ENCODE measurements around the gene GPR17.
A peak's percentile ranks its signal among the peaks of the same experiment; 100 is the strongest.

The GPR17 gene

DNA sequence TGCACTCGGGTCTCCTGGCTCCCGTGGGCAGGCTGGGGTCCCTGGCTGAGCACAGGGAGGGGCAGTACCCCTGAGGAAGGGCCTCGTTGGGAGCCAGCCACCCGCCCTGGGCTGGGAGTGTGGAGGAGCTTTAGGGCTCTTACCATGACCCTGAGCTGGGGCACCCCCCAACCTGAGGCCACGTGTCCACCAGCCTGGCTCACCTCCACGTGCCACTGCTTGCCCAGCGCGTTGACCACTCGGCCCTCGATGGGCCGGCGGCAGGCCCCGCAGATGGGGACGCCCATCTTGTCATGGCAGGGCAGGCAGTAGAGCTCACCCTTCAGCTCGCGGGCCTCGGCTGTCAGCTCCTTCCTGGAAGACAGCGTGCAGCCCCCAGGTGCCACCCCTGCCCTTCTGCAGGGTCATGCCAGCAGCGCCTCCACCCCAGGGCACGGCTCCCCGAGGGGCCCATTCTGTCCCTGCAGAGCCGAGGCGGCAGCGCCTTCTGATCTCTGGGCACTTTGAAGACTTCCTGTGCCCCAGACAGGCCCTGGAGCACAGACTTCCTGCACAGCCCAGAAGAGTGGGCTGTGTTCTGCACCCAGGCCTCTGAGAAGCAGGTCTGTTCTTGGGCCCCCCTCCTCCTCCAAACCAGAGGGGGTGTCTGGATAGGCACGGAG lies 4.0 kb upstream of the GPR17 start:
- DNase-seq (ENCODE audit: low read depth in 3 of 3), result no peak

DNA sequence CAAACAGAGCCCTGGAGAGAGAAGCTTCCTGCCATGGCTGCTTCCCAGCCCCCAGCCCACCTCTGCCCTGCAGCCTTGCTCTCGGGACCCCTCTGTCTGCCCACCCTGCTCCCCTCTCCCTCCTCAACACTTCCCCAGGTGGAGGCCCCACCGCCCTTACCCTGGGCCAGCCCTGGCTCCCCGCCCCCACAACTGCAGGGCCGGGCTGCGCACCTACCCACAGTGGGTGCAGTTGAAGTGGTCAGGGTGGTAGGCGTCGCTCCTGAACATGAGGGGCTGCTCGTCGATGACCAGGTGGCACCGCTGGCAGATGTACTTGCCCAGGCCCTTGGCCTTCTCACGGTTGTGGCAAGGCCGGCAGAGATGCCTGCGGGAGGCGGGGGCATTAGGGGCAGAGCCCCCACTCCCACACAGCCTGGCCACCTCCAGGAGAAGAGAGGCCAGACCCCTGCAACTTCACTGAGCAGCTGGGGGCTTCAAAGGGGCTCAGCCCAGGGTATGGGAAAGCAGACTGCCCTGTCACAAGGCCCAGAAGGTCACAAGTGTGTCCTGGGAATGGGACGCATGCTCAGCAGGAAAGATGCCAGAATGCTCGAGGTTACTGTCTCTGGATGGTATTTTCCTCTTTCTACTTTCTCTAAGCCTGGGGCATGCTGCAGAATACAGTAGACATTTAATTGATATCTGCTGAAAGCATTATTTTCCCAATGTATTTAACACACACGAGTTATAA lies 3.1 kb upstream of the GPR17 start:
- DNase-seq (ENCODE audit: low read depth in 3 of 3), result no peak

DNA sequence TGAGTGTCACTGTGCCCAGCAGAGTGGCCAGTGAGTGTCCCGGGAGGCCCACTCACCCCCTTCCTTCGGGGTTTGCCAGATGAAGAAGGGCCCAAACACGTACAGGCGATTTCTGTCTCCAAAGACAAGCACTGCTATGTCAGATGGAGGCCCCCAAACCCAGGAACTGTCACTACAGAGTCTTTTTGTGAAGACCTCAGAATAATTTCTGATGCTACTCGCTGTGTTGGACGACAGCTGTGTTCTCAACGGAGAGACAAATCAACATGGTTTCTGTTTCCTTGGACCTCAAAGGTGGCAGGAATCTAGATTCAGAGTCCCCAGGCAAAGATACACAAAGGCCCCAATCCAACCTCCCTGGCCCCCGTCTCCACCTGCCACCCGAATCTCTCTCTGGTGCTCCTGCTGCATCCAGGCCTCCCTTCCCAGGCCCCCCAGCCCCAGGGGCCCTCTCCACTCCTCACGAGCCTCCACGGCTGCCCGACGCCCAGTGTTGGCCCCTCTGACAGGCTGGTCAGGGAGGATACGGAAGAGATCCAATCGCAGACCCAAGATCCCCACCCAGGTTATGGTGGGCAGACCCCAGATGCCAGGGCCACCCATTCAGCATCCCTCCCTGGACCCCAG lies 2.4 kb upstream of the GPR17 start:
- DNase-seq (ENCODE audit: low read depth in 3 of 3), result no peak

DNA sequence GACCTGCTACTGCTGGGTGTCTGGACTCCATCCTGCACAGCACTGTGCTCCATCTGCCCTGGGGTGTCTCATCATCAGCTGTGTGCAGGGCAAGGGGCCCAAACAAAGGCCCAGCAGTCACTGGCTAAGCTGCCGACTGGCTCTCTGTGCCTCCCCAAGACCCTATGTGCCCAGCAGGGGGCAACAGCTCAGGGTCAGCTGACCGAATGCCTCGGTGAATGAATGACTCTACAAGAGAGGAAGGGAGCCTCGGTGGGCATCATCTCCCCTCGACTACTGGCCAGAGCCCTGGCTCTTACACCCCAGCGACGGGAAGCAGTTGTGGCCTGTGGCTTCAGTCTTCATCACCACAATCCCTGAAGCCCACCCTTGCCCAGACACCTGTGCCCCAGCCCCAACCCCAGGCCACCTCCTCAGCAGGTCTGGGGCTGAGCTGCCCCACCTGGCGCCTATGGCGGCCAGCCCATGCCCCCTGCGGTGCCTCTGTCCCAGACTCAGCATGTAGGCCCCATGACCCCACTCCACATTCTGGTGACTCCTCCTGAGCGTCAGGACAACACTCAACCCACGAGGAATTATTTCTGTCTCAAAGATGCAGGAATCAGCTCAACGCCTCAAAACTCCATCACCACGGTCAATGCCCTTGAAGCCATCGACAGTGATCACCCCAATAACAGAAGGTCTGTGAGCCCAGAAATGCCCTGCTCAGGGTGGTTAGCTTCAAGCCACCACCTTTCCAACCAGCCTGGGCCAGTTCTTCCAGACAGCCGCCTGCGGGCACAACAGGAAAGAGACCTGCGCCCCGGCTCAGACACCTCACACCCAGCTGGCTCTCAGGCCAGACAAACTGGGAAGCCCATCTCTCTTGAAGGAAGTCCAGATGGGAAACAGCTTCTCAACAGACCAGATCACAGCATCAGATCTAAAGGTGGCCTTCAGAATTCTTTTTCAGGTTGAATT lies 1.6 kb upstream of the GPR17 start:
- DNase-seq (ENCODE audit: low read depth in 3 of 3), result no peak

DNA sequence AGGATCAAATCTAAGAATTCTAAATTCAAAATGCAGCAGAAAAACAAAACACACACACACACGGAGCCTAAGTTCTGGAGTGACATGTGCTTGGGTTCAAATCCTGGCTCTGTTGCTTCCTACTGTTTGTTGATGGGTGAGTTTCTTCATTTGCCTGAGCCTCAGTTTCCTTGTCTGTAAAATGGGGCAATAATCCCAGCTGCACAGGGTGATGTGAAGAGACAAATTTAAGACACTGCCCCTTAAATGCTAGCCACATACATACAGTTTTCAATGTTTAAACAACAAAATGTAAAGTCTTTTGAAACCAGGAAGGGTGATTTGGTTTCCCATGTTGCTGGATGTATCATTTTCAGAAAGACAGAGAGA lies 943 bp upstream of the GPR17 start:
- DNase-seq (ENCODE audit: low read depth in 3 of 3), result no peak

DNA sequence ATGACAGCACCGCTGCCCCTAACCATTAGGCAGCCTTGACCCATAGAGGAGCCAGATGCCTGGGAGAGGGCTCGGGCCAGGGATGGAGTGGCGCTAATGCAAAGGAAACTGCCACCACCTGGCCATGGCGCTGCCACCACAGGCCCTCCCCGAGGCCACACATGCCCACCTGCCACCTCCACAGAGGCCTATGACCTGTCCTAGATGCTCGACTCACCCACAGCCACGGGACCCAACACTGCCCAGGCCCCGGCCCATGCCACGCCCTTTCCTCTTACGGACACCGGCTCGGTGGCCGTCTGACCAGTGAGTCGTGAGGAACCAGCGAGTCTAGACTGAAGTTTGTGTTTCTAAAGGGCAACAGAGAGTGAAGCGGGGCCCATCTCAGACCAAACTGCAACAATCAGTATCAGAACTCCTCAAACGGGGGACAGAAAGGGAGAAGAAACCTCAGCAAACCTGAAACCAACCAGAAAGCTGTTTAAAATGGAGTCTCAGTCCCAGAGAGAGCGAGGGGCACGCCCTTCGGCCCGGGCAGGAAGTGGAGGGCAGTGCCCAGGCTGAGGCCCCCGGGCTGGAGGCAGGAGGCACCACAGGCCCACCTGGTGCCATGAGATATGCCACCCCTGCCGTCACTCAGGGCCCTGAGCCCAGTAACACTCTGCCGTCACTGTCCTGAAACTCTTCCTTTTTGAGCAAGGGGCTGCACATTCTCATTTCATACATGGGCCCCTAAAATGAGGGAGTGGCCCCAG lies 711 bp downstream of the GPR17 start:
- DNase-seq (ENCODE audit: low read depth in 3 of 3), result no peak

DNA sequence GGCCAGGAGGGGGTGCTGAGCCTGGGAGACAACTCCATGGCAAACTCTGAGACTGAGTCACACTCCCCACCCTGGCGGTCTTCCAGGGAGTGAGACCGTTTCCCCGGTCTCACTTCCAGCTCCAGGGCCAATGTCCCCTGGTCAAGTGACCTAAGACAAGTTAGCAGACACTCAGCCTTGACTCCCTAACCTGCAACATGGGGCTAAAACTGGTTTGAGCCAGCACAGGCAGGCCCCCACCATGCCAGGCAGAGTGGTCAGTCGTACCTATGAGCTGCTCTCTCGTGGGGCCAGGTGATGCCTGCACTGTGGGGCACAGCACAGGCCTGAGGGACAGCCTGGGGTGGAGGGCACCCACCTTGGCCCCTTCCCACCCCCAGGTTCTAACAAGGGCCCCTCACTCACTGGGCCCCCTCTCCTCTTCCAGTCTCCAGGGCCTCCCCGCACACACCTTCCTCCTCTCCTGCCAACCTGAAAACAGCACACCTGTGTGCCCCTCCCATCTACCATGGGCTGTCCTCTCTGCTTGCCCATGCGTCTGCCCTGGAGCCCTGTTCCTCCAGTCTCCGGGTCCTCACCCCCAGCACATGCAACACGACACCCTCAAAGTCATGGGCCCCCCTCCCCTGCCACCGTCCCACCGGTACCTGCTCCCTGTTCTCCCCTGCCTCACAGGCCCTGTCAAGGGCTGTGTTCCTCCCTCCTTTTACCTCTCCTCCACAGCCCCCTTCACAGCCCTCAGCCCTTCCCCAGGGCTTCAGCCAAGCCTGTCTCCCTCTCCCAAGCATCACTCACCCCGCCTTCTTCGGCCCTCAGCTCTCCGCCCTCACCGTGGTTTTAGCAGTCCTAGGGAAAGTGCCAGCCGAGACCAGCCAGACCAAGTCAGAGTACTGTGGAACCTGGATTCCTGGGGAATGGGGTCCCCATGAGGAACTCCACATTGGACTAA lies 1.6 kb downstream of the GPR17 start:
- no peak for DNase-seq (ENCODE audit: low read depth in 3 of 3)

DNA sequence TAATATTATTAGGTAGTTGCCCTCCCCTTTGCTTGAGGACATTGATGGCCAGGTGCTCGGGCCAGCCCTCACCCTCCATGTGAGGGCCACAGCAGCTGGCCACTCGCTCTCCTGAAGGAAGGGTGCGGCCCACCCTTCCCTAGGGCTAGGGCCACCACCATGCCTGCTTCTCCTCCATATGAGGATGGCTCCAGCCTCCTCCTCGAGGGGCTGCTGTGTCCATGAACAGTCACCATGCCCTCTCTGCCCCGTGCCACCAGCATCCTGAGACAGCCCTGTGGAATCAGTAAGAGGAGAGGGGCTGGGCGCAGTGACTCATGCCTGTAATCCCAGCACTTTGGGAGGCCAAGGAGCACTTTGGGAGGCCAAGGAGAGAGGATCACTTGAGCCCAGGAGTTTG lies 2.4 kb downstream of the GPR17 start:
- DNase-seq (ENCODE audit: low read depth in 3 of 3), result no peak

DNA sequence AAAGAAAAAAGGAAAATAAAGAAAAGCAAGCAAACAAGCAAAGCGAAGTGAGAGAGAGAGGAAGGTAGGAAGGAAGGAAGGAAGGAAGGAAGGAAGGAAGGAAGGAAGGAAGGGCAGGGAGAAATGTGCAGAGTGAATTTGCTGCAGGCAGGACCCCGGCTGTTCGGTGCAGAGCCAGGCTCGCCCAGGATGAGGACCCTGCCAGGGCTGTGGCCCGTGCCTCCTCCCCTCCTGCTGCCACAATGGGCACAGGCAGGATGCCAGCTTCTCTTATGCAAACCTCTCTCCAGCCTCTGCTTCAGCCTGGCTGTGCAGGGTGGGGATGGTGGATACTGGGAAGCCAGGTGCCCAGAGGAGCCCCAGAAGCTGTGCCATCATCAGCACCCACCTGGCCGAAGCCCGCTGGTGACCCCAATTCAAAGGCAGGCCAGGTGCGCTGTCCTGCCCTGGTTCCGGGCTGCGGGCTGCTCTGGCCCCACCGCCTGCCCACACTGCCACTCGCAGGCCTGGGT lies 3.2 kb downstream of the GPR17 start:
- DNase-seq (ENCODE audit: low read depth in 3 of 3), result no peak

DNA sequence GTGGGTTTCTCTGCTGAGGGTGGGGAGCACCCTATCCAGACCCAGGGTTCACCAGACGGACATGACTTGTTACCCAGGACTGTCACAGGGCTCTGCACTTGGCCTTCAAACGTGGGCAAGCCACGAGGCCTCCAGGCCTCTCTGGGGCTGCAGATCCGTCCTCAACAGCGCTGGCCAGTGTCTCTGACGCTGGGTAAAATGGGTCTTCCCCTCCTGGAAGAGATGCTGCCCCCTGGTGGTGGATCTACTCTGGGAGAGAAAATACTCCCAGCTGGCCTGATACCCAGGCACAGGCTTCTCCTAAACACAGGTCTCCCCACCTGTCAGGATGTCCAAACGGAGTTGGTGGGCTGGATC lies 3.7 kb downstream of the GPR17 start:
- peak; percentile 60 to 94 (median 87) for DNase-seq (ENCODE audit: low read depth in 3 of 3)

DNA sequence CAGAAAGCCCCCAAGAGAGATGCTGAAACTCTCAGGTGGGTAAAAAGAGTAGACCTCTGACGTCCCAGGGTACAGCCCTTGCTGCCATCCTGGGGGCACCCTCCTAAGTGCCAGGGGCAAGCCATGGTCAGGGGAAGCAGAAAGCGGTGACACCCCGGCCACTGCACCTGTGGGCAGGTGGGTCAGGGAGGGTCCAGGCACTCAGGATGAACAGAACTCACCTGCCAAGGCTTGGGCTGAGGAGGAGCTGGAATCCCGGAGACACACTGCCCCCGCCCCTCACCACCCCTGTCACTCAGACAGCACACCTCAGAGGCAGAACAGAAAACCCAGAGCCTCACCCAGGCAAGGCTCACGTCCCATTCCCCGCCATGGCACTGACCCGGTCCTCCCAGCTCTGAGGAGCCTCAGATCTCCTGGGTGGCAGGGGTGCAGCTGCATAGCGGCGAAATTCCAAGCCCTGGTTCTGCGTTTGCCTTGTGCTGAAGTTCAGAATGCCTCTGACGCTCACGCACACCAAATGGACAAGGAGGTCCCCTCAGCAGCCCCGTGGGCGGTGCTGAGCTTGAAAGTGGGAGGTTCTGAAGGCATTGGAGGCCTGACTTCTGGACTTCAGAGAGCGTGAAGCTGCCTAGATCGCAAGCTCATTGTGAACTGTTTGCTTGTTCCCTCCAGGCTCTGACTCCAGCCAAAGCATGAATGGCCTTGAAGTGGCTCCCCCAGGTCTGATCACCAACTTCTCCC lies 4.3 kb downstream of the GPR17 start:
- no peak for DNase-seq (ENCODE audit: low read depth in 3 of 3)

DNA sequence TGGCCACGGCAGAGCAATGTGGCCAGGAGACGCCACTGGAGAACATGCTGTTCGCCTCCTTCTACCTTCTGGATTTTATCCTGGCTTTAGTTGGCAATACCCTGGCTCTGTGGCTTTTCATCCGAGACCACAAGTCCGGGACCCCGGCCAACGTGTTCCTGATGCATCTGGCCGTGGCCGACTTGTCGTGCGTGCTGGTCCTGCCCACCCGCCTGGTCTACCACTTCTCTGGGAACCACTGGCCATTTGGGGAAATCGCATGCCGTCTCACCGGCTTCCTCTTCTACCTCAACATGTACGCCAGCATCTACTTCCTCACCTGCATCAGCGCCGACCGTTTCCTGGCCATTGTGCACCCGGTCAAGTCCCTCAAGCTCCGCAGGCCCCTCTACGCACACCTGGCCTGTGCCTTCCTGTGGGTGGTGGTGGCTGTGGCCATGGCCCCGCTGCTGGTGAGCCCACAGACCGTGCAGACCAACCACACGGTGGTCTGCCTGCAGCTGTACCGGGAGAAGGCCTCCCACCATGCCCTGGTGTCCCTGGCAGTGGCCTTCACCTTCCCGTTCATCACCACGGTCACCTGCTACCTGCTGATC lies 4.9 kb downstream of the GPR17 start:
- no peak for DNase-seq (ENCODE audit: low read depth in 3 of 3)

DNA sequence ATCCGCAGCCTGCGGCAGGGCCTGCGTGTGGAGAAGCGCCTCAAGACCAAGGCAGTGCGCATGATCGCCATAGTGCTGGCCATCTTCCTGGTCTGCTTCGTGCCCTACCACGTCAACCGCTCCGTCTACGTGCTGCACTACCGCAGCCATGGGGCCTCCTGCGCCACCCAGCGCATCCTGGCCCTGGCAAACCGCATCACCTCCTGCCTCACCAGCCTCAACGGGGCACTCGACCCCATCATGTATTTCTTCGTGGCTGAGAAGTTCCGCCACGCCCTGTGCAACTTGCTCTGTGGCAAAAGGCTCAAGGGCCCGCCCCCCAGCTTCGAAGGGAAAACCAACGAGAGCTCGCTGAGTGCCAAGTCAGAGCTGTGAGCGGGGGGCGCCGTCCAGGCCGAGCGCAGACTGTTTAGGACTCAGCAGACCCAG lies 5.4 kb downstream of the GPR17 start:
- no peak for DNase-seq (ENCODE audit: low read depth in 3 of 3)

DNA sequence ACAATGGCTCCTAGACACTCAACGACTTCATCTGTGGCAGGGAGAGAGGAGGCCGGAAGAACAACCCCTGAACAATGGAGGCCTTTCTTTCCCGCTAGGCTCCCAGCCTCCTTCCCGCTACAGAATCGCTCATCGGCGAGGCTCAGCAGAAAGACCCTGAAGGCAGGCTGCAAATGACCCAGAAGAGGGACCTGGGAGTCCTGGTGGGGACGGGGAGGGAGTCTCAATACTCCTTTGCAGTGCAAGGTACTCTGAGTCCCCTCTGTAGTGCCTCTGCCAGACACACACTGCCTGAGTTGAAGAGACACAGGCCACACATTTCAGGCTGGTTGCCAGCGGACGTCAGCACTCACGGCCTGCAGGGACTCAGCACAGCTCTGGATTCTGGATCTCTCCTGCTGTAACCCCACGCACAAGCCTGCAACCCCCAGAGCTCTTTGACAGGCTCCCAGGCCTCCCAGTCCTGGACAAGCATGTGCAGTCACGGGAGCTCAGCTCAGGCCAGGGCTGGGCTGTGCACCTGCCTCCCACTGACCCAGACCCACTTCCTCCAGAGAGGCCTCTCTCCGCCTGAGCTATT lies 6.1 kb downstream of the GPR17 start:
- DNase-seq (ENCODE audit: low read depth in 3 of 3), result no peak

DNA sequence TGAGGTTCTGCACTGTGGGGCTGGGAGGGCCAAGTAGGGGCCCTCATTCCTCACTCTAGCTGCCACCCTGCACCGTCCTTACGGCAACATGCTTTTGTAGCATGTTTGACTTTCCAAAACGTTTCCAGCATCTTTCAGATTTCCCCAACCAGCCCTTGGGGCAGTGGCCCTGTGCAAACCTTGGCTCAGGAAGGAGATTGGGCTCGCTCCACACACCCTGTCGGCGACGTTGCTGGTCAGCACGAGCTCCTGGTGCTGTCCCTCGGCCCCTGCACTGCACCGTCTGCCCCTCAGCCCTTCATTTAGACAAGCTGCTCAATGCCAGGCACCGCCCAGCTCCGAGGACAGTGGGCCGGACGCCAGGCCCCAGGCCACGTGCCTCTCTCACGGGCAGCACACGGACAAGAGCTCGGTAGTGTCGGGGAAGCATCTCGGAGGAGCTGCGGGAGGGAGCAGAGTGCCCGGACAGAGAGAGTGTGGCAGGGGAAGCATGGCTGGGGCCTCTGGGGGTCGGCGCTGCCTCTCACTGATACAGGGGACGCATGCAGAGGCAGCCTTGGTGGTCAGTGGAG lies 6.9 kb downstream of the GPR17 start:
- no peak for DNase-seq (ENCODE audit: low read depth in 3 of 3)

DNA sequence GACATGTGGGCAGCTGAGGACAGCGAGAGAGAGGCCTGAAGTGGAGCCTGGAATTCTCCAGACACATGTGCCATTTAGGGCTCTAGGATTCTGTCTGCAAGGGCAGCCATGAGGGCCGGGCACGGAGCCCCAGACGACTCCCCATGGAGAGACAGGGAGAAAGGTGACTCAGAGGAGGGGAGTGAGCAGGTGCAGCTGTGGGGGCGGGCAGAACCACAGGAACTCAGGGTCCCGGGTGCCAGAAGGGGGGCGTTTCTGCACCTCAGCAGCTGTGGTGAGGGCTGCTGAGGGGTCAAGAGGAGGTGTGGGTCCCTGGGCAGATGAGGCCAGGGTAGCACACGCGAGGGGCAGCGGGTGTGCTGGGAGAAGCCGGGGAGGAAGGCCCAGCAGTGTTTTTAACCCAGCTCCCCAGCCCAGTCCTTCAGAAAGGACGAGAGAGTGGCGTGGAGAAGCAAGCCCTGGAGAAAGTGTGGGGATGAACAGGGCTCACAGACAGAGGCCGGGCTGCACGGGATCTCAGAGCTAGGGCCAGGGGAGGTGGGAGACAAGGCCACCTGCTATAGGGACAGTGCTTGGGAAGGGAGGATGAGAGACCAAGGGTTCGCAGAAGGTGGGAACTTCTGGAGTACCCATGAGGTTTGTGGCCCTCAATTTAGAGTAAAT lies 7.6 kb downstream of the GPR17 start:
- no peak for DNase-seq (ENCODE audit: low read depth in 3 of 3)

DNA sequence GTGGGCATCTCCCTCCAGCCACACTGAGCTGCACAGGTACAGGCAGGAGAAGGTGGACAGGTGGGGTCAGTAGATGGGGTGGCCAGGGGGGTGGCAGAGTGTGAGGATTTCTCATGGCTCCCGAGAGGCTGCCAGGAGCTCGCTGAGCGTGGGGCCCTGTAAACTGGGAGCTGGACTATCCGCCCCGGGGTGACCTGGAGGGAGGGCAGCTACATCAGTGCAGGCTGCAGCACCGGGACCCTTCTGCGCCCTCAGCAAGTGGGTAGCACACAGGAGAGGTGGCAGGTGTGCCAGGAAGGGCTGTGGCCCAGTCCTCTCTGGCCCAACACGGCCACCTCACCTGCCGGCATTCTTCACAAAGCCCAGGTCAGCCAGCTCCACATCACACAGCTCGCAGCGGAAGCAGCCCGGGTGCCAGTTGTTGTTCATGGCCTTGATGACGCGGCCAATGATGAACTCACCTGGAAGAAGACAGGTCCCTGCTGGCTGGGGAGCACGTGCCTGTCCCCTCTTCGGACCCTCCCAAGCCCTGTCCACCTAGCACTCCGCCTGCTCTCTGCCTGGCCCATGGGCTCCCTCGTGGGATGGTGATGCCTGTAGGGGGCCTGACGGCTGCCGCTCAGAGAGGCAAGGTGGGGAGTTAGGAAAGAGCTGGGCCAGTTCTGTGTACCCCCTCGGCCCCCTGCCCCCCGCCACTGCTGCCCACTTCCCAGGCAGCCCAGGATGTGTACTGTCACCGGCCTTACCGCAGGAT lies 8.3 kb downstream of the GPR17 start:
- no peak for DNase-seq (ENCODE audit: low read depth in 3 of 3)
